ENCODE results near the gene CT47C1.
A peak's percentile ranks its signal among the peaks of the same experiment; 100 is the strongest.
"Not testable (repeated sequence)": the region's sequence is repeated elsewhere in the genome, so short reads cannot be mapped to it uniquely, and the experiment has no call there.

Gene CT47C1

DNA sequence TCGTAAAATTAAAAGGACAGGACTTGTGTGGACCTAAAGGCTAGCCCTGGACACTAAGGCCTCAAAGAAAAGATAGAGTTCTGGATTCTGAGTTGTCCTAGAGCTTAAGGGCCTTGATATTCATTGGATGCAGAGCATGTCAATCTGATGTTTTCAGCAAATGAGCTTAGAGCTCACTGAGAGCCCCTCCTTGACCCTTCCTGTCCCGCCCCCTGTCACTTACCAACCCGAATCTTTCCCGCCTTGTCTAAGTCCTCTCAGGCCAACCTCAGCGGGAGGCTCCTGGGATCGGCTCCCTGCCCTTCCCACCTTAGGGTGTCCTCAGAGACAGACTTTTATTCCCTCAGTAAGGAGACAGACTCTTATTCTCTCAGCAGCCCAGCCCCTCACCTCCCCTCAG is at the start of gene CT47C1:
CT47C1 (plus strand) TSS at position 250 of the 400 bp plus-strand sequence. CDS start 233 bp downstream, outside the sequence.
- DNase-seq, result no peak

DNA sequence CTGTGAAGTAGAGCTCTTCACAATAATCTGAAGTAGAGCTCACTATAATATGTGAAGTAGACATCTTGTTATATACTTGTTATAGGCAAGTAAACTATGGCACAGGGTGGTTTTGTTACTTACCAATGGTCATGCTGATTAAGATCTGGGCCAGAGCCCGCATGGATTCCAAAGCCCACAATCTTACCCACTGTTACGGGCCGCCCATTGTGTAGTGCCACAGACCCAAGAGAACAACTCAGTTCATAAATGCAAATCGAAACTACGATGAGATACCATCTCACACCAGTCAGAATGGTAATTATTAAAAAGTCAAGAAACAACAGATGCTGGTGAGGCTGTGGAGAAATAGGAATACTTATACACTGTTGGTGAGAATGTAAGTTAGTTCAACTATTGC is 46.9 kb upstream of the CT47C1 start:
- DNase-seq, result no peak

DNA sequence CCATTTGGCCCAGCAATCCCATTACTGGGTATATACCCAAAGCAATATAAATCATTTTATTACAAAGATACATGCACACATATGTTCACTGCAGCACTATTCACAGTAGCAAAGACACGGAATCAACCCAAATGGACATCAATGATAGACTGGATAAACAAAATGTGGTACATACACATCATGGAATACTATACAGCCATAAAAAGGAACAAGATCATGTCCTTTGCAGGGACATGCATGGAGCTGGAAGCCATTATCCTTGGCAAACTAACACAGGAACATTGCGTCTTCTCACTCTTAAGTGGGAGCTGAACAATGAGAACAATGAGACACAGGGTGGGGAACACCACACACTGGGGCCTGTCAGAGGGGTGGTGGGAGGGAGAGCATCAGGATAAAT is 46.4 kb upstream of the CT47C1 start:
- DNase-seq, result not testable (repeated sequence)

DNA sequence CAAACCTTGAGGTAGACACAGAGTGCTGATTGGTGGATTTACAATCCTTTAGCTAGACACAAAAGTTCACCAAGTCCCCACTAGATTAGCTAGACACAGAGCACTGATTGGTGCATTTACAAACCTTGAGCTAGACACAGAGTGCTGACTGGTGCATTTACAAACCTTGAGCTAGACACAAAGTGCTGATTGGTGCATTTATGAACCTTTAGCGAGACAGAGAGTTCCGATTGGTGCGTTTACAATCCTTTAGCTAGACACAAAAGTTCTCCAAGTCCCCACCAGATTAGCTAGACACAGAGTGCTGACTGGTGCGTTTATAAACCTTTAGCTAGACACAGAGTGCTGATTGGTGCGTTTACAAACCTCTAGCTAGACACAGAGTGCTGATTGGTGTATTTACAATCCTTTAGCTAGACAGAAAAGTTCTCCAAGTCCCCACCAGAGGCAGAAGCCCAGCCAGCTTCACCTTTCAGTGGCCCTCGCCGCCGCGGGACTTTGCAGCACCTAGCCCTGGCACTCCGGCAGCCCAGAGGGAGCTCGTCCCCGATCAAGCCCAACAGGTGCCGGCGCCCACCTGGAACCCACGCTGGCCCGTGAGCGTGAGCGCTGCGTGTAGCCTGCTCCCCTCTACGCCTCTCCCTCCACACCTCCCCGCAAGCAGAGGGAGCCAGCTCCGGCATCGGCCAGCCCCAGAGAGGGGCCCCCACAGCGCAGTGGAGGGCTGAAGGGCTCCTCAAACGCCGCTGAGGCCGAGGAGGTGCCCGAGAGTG is 44.6 kb upstream of the CT47C1 start:
- not testable (repeated sequence) for DNase-seq

DNA sequence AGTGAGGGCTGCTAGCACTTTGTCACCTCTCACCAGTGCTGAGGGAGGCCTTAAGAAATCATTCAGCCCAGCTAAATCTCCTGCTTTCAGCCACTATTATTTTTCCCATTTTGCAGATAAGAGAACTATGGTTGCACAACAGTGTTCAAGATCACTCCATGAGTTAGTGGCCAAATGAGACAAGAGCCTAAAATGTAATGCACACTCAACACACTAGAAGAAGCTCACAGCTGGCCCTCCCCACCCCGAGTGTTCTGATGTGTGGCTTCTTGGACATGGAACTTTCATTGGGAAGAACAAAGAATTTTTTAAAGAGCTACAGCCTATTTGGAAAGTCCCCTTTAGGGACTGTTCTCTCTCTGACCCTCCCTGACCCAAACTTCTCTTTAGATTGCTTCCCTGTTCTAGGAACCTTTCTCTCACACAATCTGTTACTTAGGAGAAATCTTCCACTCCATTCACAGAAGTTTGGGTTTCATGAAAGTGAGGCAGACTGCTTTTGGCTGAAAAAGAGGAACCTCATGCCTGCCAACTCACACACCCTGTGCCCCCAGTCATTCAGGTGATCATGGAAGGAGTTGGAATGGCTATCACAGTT is 44.0 kb upstream of the CT47C1 start:
- DNase-seq, result no peak

- not testable (repeated sequence) for DNase-seq
These were observed 43.1 kb upstream of the CT47C1 start for GRCh38 chrX:119029656-119030055.

GRCh38 chrX:119030990-119031389 is 41.8 kb upstream of the CT47C1 start:
- DNase-seq, result no peak

DNA sequence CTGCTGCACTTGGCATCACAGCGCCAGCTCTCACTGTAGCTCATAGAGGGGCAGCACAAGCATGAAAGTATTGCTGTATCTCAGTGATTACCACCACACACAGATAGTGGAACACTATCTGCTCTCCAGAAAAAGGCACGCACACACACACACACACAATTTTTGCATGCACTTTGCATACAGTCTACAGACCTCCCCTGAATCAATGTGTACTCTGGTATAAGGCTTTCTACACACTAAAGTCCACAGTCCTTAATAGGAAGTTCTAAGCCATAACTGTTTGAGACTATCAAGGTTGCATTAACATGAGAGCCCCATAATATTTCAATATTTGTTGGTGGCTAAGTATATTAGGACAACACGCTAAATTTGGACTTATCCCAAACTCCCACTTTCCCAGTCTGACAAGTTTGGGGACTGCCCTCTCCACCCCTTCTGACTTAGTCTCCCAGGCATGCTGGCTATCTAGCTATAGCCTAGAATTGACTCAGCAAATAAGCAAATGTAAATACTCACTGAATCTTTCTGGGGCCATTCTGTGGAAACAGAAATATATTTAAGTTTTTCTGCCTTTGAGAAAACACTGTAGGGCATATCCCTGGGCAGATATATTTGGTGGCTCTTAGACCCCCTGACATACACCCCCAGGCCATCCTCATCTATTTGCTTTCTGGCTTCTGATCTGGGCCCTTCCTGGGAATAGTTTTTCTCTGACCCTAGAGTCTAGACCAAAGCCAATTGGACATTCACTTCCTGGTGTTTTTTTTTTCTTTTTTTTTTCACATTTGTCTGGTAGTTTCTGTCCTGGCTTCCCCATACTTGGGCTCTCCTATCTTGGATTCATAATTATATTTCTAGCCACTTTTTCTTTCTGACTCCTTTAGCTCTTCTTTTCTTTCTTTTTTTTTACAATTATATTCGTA is 36.4 kb upstream of the CT47C1 start:
- DNase-seq, result no peak

DNA sequence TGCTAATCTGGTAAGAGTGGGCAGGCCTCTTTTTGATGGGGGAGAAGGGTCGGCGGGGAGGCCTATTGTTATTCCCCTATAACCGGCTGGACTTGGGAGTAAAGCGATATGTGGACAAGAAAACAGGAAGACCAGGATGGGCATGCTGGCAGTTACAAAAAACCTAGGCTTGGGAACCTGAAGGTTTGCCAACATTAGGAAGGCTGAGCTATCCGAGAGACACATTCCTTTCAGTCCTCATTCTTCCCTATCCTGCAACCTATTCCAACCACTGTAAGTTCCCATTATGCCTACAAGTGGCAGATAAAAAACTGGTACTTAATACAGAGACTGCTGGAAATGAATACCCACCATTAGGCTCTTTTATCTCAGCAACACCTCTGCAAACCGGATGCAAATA is 32.4 kb upstream of the CT47C1 start:
- no peak for DNase-seq

- no peak for DNase-seq
These were observed 31.6 kb upstream of the CT47C1 start for GRCh38 chrX:119041175-119041574.

DNA sequence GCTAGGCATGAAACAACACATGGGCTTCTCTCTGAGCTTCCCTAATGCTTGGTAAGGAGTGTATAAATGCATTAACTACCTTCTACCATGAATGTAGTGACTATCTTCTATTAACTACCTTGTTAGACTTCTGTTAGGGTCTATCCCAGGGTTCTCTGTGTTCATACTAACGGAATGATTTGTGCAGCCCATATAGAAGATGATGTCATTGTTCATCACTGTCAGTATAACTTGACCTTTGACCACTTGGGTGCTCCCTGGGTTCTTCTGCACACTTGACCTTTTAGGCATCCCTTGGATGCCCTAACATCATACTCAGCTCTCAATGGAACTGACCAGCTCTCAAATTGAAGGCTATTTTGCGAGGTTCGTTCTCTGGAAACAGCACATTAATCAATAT is 30.8 kb upstream of the CT47C1 start:
- no peak for DNase-seq

GRCh38 chrX:119042996-119043395 is 29.8 kb upstream of the CT47C1 start:
- no peak for DNase-seq

DNA sequence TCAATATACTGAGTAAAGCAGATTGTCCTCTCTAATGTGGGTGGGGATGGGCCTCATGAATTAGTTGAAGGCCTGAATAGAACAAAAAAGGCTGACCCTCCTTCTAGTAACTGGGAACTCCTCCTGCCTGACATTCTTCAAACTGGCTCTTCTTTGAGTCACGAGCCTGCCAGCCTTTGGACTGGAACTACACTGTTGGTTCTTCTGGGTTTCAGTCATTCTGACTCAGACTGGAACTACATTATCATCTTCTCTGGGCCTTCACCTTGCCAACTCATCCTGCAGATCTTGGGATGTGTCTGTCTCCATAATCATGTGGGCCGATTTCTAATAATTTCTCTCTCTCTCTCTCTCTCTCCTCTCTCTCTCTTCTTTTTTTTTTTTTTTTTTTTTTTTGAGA is 26.9 kb upstream of the CT47C1 start:
- no peak for DNase-seq

DNA sequence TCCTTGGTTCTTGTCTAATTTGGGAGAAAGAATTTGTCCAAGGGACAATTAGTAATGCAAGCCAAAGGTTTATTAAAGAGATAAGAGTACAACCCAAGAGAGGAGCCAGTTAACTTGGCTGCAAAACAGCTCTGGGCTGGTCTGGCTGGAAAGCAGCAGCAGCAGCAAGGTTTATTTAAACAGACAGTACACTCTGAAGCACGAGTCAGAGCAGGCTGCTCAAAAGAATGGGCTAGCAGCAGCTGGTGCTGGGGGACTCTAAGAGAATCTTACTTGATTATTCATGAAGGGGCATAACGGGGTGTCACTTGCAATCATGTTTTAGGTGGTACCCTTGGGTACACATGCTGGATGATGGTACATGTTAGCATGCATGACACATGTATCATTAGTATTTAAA is 17.1 kb upstream of the CT47C1 start:
- no peak for DNase-seq

GRCh38 chrX:119062750-119063374 is 9.9 kb upstream of the CT47C1 start:
- DNase-seq, result no peak

- no peak for DNase-seq
These were observed 9.4 kb upstream of the CT47C1 start for GRCh38 chrX:119063428-119063827.

- DNase-seq, result peak; percentile 44 to 57
These were observed 5.6 kb upstream of the CT47C1 start for GRCh38 chrX:119067023-119067739.

- DNase-seq, result no peak
These were observed 3.7 kb upstream of the CT47C1 start for GRCh38 chrX:119069128-119069527.

GRCh38 chrX:119069762-119070161 is 3.0 kb upstream of the CT47C1 start:
- DNase-seq, result no peak

GRCh38 chrX:119071381-119071780 is 1.4 kb upstream of the CT47C1 start:
- no peak for DNase-seq

- DNase-seq, result no peak
These were observed 560 bp downstream of the CT47C1 start for GRCh38 chrX:119073200-119073905.

DNA sequence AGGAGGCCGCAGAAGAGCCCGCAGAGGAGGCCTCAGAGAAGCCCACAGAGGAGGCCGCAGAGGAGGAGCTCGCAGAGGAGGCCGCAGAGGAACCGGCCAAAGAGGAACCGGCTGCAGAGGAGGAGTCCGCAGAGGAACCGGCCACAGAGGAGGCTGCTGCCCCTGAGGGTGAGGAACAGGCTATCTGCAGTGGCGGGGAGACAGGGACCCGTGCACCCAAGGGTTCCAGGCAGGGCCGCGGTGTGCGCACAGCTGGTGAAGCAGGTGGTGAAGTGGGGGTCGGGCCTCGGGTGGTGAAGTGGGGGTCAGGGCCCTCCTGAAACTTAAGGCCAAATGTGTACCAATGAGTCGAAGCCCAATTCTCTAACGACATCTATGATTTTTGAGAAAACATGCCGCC is 1.1 kb downstream of the CT47C1 start:
- DNase-seq, result no peak

Measured in stimulated activated CD4-positive, alpha-beta T cell treated with anti-CD3 and anti-CD28 coated beads, Interleukin-2, amount 100 ng/mL, for 24 hours (primary cell).